Fibroblast of lung (primary cell): ENCODE results near the gene TAF1C. TPM values are rescaled to one million over a fixed set of nuclear protein-coding genes. Genes with fewer than 3 reads are reported as not detected.

Experiments
- DNase-seq, 2 donors: peaks; one replicate each; pipeline versions ENCODE4 v3.0.0 to v3.0.0-alpha.2; 2010; ENCODE audit warnings: low read depth in 2 of 2
- H2AFZ ChIP-seq: 2 replicates; pipeline ENCODE4 v1.5.1; 2012; ENCODE audit warnings: low read length, control low read depth, inconsistent platforms
- H3K27ac ChIP-seq: 2 replicates; pipeline ENCODE4 v1.5.1; 2011; ENCODE audit warnings: low read length, control low read depth; ENCODE audit not compliant: insufficient read depth
- H3K27me3 ChIP-seq: 2 replicates; pipeline ENCODE4 v1.5.1; 2011; ENCODE audit warnings: mild to moderate bottlenecking, low read length; ENCODE audit not compliant: control insufficient read depth, insufficient read depth
- H3K36me3 ChIP-seq: 2 replicates; pipeline ENCODE4 v1.5.1; 2011; ENCODE audit warnings: low read length; ENCODE audit not compliant: control insufficient read depth, insufficient read depth
- H3K4me1 ChIP-seq: 2 replicates; pipeline ENCODE4 v1.5.1; 2011; ENCODE audit warnings: low read length; ENCODE audit not compliant: control insufficient read depth, insufficient read depth; ENCODE audit errors: extremely low read depth
- H3K4me2 ChIP-seq: 2 replicates; pipeline ENCODE4 v1.5.1; 2011; ENCODE audit warnings: low read length, control low read depth; ENCODE audit not compliant: insufficient read depth; ENCODE audit errors: extremely low read depth
- H3K4me3 ChIP-seq, 4 experiments: fragments of 200-600 bp in 1 of 4; sonication (generic) in 1 of 4; replicated peaks in 1 of 4; 2 replicates each; pipeline ENCODE4 v1.5.1; 2011 to 2016; ENCODE audit warnings: low read length in 4 of 4, low read depth in 3 of 4, mild to moderate bottlenecking in 3 of 4, control low read depth in 2 of 4, inconsistent platforms in 1 of 4, mixed read lengths in 1 of 4; ENCODE audit not compliant: insufficient read depth in 1 of 4; ENCODE audit errors: control extremely low read depth in 1 of 4
- H3K79me2 ChIP-seq: 2 replicates; pipeline ENCODE4 v1.5.1; 2012; ENCODE audit warnings: mild to moderate bottlenecking, low read length, inconsistent platforms; ENCODE audit not compliant: control insufficient read depth, insufficient read depth
- H3K9ac ChIP-seq: 2 replicates; pipeline ENCODE4 v1.5.1; 2011; ENCODE audit warnings: mild to moderate bottlenecking, low read length, control low read depth; ENCODE audit not compliant: insufficient read depth
- H3K9me3 ChIP-seq: 2 replicates; pipeline ENCODE4 v1.5.1; 2012; ENCODE audit warnings: low read depth, low read length; ENCODE audit not compliant: control insufficient read depth, insufficient read depth
- H4K20me1 ChIP-seq: 2 replicates; pipeline ENCODE4 v1.5.1; 2011; ENCODE audit warnings: low read length; ENCODE audit not compliant: control insufficient read depth, insufficient read depth; ENCODE audit errors: extremely low read depth
- CTCF ChIP-seq, 2 donors: IDR thresholded peaks in 1 of 2; conservative IDR thresholded peaks in 1 of 2; 1 replicate in 1 of 2; 2 replicates in 1 of 2; pipeline ENCODE4 v1.5.1; 2011 to 2012; ENCODE audit warnings: low read length in 2 of 2, control low read depth in 1 of 2, inconsistent platforms in 1 of 2, low read depth in 1 of 2, mild to moderate bottlenecking in 1 of 2
- EZH2 ChIP-seq: IDR thresholded peaks from 2 replicates; pipeline ENCODE4 v1.5.1; 2012; ENCODE audit warnings: low read length, control low read depth, mild to moderate bottlenecking; ENCODE audit errors: missing control alignments
- polyA plus RNA-seq, 2 donors: library from polyadenylated mRNA; depleted of rRNA in 1 of 2; stranded (reverse) in 1 of 2; unstranded in 1 of 2; fragments of >200 nt; gene quantifications; 2 replicates each; pipeline ENCODE4 v1.2.1, GENCODE V29; 2011 to 2012; ENCODE audit warnings: missing spikeins in 1 of 2
- total RNA-seq: library from RNA; depleted of rRNA; stranded (reverse); fragments of >200 nt; gene quantifications from 2 replicates; pipeline ENCODE4 v1.2.1, GENCODE V29; 2014

Gene TAF1C
- total and polyA plus RNA-seq, 2 donors (not counting 1 experiment from before 2014, with no cell fraction given): 9.3 to 12.9 TPM

- no peak overlapping the region for H3K4me3 ChIP-seq
- H3K4me2 ChIP-seq: no peak overlapping the region
- H3K27me3 ChIP-seq: no peaks in the 10 kb centered on the region
- H2AFZ ChIP-seq: no peak overlapping the region
- DNase-seq: no peak
- H3K27ac ChIP-seq: no peak overlapping the region
- peaks cover 24% of the 10 kb centered on the region for H3K79me2 ChIP-seq
- no peaks in the 10 kb centered on the region for H4K20me1 ChIP-seq
- H3K9me3 ChIP-seq: no peaks in the 10 kb centered on the region
- no peak for TF ChIP-seq EZH2
- TF ChIP-seq CTCF (conservative IDR thresholded peaks at IDR 0.05 in 1 of 2, IDR thresholded peaks at IDR 0.05 in 1 of 2; ENCODE audit: low read depth in 1 of 2, low read length in 2 of 2): no peak
- no peak overlapping the region for H3K9ac ChIP-seq
- peaks cover 21% of the 10 kb centered on the region for H3K36me3 ChIP-seq
- no peaks in the 10 kb centered on the region for H3K4me1 ChIP-seq
Observed at GRCh38 chr16:84184775-84185174, 2.1 kb downstream of the TAF1C start.

- H3K36me3 ChIP-seq: peaks cover 25% of the 10 kb centered on the region
- H3K27ac ChIP-seq: no peak overlapping the region
- no peak for DNase-seq
- H3K4me3 ChIP-seq: no peak overlapping the region
- peaks cover 24% of the 10 kb centered on the region for H3K79me2 ChIP-seq
- no peak overlapping the region for H3K4me2 ChIP-seq
- no peaks in the 10 kb centered on the region for H3K9me3 ChIP-seq
- TF ChIP-seq CTCF (conservative IDR thresholded peaks at IDR 0.05 in 1 of 2, IDR thresholded peaks at IDR 0.05 in 1 of 2; ENCODE audit: low read depth in 1 of 2, low read length in 2 of 2): no peak
- TF ChIP-seq EZH2: no peak
- H3K27me3 ChIP-seq: no peaks in the 10 kb centered on the region
- H3K9ac ChIP-seq: no peak overlapping the region
- no peaks in the 10 kb centered on the region for H3K4me1 ChIP-seq
- H2AFZ ChIP-seq: no peak overlapping the region
- H4K20me1 ChIP-seq: no peaks in the 10 kb centered on the region
Observed at GRCh38 chr16:84183911-84184591, 2.8 kb downstream of the TAF1C start.

DNA sequence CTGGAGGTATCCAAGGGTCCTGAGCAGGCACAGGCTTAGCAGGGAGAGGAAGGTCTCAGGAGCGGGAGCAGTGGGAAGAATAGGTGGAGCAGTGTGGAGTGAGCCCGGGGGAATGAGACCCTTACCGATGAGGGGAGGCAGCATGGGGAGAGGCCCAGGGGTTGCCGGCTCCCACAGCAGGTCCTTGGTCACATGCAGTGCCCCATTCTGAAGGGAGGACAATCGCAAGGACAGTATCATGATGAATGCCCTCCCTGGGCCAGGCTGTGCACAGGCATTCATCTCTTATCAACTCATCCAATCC is 3.3 kb downstream of the TAF1C start:
- H3K4me3 ChIP-seq: no peak overlapping the region
- no peak for DNase-seq
- no peaks in the 10 kb centered on the region for H3K4me1 ChIP-seq
- peaks cover 28% of the 10 kb centered on the region for H3K36me3 ChIP-seq
- H2AFZ ChIP-seq: no peak overlapping the region
- TF ChIP-seq CTCF (conservative IDR thresholded peaks at IDR 0.05 in 1 of 2, IDR thresholded peaks at IDR 0.05 in 1 of 2; ENCODE audit: low read depth in 1 of 2, low read length in 2 of 2) (no peak), EZH2 (no peak)
- no peaks in the 10 kb centered on the region for H3K27me3 ChIP-seq
- H3K4me2 ChIP-seq: no peak overlapping the region
- H3K79me2 ChIP-seq: peaks cover 24% of the 10 kb centered on the region
- no peaks in the 10 kb centered on the region for H3K9me3 ChIP-seq
- no peak overlapping the region for H3K9ac ChIP-seq
- H4K20me1 ChIP-seq: no peaks in the 10 kb centered on the region
- no peak overlapping the region for H3K27ac ChIP-seq
